NCI-H82 (cell line): ENCODE measurements around the gene FTSJ3.
A peak's percentile ranks its signal among the peaks of the same experiment; 100 is the strongest.
"Not testable (repeated sequence)": the region's sequence is repeated elsewhere in the genome, so short reads cannot be mapped to it uniquely, and the experiment has no call there.

ENCODE experiments used
- DNase-seq: peaks from one replicate; lab custom pipeline; 2025; lab: John Stamatoyannopoulos, UW

Gene FTSJ3, protein sequence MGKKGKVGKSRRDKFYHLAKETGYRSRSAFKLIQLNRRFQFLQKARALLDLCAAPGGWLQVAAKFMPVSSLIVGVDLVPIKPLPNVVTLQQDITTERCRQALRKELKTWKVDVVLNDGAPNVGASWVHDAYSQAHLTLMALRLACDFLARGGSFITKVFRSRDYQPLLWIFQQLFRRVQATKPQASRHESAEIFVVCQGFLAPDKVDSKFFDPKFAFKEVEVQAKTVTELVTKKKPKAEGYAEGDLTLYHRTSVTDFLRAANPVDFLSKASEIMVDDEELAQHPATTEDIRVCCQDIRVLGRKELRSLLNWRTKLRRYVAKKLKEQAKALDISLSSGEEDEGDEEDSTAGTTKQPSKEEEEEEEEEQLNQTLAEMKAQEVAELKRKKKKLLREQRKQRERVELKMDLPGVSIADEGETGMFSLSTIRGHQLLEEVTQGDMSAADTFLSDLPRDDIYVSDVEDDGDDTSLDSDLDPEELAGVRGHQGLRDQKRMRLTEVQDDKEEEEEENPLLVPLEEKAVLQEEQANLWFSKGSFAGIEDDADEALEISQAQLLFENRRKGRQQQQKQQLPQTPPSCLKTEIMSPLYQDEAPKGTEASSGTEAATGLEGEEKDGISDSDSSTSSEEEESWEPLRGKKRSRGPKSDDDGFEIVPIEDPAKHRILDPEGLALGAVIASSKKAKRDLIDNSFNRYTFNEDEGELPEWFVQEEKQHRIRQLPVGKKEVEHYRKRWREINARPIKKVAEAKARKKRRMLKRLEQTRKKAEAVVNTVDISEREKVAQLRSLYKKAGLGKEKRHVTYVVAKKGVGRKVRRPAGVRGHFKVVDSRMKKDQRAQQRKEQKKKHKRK

DNA sequence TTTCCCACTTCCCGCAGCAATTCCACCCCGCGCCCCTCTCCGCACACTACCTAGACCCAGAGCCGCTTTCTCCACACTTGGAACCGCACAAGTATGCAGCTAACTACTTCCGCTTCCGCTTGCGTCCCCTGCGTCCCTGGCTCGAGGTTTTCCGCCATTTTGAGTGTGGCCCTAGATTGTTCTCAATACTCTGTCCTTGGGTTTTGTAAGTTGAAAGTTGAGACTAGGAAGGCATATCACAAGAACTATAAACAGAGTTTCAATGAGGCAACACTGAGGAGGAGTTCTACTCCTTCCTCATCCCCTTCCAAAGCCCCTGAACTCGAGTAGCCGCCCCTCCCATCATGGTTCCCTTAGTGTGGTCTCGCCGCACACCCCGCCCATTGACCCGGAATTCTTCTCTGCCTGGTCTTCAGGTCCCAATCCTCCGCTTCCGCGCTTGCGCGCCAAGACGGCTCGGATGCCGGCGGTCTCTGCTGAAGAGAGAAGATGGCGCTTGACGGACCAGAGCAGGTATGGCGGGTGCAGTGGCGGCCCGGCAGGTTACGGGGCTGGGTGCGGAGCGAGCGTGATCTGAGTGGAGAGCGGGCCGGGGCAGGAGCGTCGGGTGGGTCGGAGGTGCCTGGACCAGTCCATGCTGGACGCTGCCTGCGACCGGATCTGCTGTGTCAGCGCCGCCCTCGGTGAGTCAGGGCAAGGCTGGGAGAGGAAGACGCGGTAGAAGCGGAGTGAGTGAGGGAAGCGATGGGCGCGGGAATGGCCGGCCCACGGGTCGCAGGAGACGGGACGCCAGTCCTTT, at the start of gene FTSJ3, which contains the start of gene PSMC5:
Gene FTSJ3, minus strand, starts transcription at position 662 of the 799 bp plus-strand sequence. CDS start 761 bp downstream, outside the sequence.
Gene PSMC5, plus strand, starts transcription at position 430 of the 799 bp plus-strand sequence. Its CDS starts 60 bp downstream, at position 490.
- DNase-seq: peak; percentile 98

DNA sequence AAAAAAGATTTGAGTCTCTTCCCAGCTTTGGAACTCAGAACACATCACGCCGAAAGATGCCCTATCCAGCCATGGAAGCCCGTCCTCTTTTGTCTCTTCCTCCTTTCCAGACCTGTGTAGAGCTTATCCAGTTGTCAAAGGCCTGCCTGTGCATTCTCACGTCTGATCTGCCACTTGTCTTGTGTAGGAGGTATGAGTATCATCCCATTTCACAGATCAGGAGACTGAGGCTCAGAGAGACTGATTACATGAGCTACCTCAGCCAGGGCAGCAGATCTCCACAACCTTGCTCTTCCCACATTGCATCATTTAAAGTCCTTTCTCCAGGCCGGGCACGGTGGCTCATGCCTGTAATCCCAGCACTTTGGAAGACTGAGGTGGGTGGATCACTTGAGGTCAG, 47.2 kb upstream of the FTSJ3 start:
- not testable (repeated sequence) for DNase-seq

DNA sequence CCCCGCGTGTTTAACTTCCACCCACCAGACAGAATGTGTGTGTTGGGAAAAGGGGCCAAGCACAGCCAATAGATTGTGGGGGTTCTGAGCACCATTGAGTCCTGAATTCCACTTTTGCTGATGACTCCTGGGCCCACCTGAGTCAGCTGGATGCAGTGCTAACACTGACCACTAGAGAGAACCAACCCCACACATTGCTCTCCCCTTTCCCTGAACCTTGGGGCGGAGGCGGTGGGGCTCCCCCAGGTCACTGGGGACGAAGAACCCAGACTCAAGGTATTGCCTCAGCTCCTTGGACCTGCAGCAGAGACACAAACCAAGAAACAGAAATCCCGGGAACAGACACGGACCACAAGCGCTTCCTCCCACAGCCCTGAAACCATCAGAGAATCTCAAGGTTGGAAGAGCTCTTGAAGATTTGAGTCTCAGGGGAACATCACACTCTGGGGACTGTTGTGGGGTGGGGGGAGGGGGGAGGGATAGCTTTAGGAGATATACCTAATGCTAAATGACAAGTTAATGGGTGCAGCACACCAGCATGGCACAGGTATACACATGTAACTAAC, 46.7 kb upstream of the FTSJ3 start:
- not testable (repeated sequence) for DNase-seq

DNA sequence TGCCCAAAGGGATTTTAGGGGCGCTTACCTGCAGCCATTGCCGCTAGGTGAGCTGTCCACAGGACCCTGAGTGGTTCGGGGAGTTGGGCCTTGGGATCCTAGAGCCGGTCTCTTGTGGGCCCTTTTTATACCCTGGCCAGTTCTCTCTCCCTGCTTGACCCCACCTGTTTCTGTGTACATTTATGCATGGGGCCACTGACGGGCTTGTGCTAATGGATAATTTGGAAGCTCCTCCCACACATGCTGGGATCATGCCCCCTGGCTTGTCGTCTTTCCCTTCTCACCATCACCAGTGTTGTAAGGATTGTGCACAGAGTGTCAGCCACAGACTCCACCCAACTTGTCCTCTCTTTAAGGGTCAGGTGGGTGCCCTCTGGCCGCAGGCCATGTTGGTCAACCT, 46.1 kb upstream of the FTSJ3 start, which contains the start of gene CSH2:
Gene CSH2, minus strand, starts transcription at position 101 of the 400 bp plus-strand sequence. Its CDS starts 63 bp downstream, at position 38.
- not testable (repeated sequence) for DNase-seq

DNA sequence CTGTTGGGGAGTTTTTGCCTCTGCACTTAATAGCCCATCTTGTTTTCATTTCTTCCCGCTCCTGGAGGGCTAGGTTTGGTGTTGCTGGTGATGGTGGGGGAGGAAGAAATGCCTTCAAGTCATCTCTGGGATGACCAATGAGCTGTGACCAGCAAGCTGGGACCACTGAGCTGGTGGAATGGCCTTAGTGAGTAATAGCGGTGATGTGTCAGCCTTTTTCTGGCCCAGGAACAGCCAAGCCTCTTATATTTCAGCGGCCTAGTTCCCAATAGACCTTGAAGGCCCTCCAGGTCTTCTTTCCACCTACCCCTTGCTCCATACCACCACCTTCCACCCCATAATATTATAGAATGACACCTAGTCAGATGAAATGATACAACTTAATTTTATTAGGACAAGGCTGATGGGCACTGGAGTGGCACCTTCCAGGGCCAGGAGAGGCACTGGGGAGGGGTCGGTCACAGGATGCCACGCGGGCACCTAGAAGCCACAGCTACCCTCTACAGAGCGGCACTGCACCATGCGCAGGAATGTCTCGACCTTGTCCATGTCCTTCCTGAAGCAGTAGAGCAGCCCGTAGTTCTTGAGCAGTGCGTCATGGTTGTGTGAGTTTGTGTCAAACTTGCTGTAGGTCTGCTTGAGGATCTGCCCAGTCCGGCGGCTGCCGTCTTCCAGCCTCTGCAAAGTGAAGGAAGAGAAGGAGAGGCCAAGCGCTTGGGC, 44.3 kb upstream of the FTSJ3 start:
- DNase-seq: not testable (repeated sequence)

DNA sequence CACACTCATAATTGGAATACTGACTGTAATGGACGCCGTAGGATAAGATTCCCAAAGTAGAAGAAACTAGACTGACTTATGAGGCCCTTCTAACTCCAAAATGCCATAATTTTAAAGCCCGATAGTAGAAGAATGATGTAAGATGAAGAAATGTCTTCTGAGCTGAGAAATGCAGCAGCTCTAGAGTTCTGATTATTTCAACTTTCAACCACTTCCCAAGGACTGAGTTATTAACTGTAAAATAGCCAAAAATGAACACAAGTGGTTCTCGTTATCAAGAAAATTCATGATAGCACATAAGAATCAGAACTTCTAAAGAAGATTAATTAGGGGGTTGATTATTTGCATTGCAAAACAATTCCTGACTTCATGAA, 42.8 kb upstream of the FTSJ3 start:
- not testable (repeated sequence) for DNase-seq

DNA sequence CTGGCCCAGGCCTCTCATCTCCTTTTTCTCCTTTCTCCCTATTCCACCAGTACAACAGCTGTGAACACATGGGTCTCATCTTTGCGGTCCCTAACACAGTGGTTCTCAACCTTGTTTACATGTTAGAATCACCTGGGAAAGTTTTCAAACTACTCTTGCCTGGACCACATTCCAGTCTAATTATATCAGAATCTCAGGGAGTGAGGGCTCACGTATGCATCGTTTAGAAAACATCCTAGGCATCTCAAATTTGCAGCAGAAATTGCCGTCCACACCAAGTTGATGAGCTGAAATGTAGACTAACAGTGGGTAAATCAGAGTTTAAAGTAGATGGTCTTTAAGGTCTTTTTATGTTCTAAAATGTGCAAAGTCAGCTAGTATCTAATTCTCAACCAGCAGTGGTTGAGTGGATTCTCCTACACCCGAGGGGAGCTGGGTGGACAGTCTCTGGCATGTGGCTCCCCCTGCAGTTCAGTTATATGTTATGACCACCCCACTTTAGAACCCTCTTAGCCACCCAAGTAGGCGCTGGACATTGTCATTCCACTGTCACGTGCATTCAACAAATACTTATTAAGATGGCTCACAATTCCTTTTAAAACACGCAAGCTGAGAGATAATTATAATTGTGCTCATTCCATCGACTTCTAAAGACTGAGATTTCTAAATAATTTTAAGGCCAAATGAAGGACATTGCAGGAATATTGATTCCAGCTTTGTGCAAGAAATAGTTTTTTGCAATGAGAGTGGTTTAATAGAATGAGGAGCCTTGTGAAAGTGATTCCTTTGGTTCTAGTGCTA, 42.2 kb upstream of the FTSJ3 start:
- DNase-seq: not testable (repeated sequence)

DNA sequence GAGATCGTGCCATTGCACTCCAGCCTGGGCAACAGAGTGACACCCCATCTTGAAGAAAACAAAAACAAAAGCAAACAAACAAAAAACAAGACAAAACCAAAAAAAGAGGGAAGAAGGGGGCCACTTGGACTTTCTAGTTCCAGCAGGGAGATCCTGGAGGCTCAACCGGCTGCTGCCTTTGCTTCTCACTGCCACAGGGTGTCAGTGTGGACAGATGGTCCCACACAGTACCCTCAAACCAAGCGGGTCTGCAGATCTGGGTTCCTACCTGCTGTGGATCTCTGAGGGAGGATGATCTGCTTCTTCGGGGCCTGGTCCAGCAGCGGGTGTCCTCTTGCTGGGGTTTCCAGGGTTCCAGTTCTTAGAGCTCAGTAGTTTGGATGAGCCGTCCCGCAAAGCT, 39.2 kb upstream of the FTSJ3 start:
- peak; percentile 32 for DNase-seq

DNA sequence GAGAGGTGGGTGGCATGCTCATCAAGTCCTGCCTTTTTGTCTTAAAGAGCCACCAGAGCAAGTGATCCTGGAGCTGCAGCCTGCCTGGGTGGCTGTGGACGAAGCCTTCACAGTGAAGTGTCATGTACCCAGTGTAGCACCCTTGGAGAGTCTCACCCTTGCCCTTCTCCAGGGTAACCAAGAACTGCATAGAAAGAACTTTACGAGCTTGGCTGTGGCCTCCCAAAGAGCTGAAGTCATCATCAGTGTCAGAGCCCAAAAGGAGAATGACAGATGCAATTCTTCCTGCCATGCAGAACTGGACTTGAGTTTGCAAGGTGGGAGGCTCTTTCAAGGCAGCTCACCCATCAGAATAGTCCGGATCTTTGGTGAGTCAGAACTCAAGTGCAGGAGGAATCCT, 31.8 kb upstream of the FTSJ3 start:
- DNase-seq: no peak

DNA sequence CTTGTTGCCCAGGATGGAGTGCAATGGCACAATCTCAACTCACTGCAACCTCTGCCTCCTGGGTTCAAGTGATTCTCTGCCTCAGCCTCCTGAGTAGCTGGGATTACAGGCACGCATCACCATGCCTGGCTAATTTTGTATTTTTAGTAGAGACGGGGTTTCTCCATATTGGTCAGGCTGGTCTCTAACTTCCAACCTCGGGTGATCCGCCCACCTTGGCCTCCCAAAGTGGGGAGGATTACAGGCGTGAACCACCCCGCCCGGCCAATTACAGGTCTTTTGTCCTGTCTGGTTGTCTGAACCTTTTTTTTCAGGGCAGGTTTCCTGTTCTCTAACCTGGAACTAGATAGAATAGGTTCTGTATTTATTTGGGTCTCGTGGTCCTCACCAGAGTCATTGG, 29.0 kb upstream of the FTSJ3 start:
- not testable (repeated sequence) for DNase-seq

DNA sequence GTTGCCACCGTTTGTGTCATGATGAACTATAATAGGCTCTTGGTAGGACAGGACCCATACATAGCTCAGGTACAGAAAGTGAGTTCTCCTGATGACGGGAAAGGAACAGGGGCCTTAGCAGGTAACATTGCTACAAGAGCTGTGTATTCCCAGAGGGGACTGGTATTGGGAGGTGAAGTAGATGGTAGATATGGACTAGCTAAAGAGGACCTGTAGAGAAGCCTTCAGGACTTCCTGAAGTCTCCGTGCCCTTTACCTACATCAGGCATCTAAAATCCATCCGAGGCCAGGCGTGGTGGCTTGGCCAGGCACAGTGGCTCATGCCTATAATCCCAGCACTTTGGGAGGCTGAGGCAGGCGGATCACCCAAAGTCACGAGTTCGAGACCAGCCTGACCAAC, 27.7 kb upstream of the FTSJ3 start:
- no peak for DNase-seq

DNA sequence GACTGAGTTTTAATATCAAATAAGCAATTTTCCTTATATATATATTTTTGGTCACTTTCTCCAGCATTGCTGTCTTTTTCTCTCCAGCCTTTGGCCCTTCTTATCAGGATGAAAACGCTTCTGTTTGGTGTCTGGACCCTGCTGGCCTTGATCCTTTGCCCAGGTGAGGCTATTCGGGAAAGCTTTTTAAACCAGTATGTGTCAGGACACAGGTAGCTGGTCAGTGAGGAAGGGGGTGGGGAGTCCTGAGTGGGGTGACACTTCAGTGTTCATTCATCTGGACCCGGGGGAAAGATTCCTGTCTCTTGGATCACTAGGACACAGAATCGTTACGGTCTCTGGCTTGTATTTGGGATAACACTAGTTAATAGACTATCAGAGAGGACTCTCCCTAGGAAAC, 27.2 kb upstream of the FTSJ3 start:
- DNase-seq: no peak

DNA sequence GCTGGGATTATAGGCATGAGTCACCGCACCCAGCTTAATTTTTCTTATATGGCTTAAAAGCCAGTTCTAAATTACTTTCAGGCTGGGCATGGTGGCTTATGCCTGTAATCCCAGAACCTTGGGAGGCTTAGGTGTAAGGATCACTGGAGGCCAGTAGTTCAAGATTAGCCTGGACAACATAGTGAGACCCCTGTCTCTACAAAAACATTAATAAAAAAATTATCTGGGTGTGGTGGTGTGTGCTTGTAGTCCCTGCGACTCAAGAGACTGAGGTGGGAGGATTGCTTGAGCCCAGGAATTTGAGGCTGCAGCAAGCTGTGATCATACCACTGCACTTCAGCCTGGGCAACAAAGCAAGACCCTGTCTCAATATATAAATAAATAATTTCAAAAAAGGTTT, 25.8 kb upstream of the FTSJ3 start:
- peak; percentile 43 for DNase-seq

DNA sequence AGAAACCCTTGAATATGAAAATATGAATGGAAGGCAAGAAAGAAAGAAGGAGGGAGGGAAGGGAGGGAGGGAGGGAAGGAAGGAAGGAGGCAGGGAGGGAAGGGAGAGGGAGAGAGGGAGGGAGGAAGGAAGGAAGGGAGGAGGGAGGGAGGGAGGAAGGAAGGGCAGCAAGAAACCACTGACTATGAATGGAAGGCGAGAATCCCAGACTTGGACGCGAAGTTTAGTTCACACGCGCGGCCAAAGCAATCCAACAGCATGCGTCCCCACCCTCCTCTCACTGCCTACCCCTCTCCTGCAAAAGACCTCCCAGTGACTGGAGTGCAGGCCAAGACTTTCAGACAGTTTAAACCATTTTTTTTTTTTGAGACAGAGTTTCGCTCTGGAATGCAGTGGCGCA, 22.9 kb upstream of the FTSJ3 start:
- no peak for DNase-seq

DNA sequence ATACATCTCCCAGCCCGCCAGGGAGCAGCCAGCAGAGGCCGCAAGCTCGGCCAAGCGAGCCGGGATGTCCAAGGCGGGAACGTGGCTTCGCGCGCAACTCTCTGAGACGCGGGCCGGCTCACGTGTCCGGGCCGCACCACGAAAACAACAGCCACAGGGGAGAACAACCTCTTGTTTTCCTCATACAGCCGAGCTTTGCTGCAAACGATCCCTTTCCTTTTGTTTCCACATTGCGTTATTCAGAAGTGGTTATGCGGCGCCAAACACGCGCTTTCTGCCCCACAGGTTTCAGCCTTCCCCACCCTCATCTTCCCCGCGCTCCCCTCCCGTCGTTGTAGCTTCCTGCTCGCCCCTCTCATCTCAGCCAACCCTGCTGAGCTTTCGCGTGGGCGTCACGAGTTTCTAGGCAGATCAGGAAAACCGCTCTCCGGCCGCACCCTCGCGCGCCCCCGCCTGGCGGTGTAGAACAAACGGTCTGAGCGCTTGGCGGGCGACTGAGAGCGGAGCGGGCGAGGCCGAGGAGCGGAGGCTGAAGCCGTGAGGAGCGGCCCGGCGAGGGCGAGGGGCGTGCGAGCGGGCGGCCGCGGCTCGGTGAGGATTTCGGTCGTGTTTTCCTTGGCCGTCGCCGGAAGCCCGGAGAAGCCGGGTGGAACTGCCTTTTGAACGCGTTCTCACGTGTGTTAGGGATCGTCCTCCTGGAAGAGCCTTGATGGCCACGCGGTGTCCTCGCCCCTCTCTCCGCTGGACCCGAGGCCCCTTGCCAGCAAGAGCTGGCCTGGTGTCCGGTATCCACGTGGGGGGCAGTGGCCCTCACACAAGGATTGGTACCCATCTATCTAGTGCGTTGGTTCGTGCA, 21.6 kb upstream of the FTSJ3 start:
- DNase-seq: no peak

DNA sequence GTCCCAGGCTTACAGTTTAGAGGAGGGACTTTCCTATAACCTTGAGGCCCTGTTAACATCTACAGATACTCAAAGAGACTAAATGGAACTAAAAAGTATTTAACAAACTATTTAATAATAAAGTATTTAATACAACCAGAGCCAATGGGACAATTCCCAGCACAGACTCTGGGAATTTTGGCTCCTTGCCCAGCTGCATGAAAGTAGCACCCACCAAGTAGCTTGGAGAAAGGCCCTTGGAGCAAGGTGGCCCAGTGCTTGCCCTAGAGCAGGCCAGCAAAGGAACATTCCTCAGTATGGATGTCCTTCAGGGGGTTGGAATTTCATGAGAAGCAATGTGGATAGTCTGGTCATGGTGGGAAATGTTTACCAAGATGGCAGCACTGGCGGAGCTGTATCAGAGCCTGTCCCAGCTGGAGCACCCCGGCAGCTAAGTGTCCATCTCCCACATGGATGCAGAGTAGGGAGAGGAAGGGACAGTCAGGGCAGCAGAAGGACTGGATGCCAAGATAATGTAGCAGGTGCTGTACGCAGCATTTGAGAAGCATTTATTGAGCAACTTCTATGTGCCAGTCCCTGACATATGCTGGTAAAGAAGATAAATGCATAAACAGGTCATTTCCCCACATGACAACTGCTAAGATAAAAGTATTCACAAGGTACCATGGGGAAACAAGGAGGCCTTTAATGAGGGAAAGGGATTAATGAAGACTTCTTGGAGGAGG, 20.2 kb upstream of the FTSJ3 start:
- DNase-seq: no peak

DNA sequence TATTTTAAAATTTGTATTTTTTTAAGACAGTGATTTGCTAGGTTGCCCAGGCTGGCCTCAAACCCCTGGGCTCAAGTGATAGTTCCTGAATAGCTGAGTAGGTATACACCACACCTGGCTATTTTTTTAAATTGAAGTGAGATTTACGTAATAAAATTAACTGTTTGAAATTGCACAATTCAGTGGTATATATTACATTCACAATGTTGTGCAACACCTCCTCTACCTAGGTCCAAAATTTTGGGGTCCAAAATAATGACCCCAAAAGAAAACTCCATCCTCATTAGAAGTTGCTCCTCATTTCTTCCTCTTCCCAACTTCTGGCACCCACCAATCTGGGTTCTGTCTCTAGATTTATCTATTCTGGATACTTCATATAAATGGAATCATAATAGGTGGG, 18.0 kb upstream of the FTSJ3 start:
- DNase-seq: no peak

DNA sequence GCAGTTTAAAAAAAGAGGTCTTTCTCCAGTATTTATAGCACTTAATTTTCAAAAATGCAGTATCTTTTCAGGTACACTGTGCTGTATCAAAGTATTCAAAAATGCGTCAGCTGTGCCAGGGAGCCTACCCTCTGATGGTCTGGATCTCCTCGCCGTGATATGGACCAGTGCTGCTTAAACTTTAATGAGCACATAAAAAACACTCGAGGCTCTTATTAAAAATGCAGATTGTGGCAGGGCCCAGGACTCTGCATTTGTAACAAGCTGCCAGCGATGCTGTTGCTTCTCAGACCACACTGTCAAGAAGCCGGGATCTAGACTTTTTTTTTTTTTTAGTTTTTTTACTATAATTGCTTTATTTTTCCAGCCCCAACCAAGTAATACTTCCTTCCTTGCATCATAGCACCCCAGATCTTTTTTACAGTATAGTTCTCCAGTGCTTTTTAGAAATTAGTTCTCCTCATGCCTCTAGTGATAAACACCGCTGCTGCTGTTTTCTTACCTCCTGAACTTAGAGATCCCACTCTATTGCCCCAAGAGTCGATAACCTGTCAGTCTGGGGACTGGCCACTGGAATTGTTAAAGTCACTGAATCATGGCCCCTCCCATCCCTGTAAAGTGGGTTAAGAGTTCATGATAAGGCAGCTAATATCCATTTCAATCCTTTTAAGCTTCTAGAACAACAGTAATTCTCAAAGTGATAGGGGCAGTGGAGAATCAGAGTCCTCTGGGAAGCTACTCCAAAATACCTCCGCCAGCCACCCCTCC, 16.6 kb upstream of the FTSJ3 start:
- DNase-seq: peak; percentile 67
